Stimulated activated CD4-positive, alpha-beta T cell treated with anti-CD3 and anti-CD28 coated beads, Interleukin-1b, Interleukin-23, amount 100 ng/mL, for 1 hour (primary cell): ENCODE data around the gene EVA1A.
"Not testable (repeated sequence)": the region's sequence is repeated elsewhere in the genome, so short reads cannot be mapped to it uniquely, and the experiment has no call there.

Experiments
- DNase-seq, 2 donors: peaks; one replicate each; pipeline ENCODE4 v3.0.0-alpha.2; 2020; ENCODE audit warnings: low read depth in 2 of 2

Gene EVA1A

DNA sequence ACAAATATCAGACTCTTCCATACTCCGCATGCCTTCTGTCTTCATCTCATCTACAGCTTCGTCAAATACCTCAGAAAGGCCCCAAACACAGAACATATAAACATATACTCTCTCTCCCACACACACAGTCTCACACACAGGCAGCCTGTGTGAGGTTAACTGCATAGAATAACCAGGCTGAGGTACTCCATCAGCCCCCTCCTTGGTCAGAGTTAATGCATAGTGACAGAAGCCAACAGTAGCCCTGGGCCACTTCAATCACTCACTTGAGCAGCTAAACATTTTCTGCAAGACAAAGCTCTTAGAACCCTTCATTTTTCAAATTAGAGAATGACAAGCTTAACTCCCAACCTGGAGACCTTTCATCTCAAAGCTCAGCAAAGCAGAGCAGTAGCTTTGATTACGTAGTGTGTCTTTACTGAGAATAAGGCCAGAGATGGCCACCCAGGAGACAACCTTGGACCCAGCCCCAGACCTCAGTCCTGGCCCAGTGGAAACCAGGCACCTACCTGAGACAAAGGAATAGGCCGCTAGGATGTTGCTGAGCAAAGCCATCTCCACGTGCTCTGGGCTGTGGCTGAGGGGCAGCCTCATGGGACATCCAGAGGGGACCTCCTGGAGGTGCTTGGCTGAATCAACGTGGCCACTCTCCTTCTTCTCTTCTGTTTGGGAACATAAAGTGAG, 43.0 kb downstream of the EVA1A start:
- DNase-seq, result no peak

DNA sequence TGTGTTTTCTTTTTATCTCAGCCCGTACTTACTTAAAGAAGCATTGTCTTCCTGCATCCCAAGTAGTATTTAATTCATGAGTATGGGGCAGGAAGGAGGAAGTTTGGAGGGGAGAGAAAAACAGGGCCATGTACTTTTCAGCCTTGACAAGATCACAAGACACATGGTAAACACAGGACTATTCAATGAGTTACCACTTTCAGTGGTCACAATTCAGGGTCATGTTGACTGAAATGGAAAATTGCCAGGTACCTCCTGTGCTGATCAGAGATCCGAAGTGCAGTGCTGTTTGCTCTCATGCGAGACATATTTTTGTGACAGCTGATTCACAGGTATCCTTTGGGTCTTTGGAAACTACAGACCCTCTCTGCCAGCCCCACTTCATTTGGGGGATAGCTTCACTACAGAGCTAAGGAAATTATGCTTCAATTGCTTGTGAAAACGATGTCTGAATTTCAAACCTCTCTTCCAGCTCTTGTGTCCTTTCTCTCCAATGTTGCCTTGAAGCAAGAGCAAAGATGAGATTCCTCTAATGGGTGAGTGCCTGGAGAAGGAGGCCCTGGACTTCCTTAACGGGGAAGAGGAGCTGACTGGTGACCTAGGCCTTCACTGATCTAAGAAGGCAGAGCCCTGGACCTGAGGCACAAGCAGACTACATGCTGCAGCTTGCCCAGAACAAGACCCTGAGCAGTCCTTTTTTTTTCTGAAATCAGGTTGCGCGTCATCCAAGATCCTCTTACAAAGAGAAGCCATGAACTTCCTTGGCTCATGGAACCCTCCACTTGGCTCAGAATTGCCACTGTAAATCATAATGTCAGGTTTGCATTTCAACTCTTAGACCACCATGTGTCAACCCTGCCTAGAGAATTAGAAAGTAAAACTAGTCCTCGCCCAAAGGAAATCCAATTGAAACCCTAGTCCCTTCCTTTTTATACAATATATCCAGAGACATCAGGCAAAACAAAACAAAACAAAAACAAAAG, 44.1 kb downstream of the EVA1A start:
- DNase-seq, result no peak

DNA sequence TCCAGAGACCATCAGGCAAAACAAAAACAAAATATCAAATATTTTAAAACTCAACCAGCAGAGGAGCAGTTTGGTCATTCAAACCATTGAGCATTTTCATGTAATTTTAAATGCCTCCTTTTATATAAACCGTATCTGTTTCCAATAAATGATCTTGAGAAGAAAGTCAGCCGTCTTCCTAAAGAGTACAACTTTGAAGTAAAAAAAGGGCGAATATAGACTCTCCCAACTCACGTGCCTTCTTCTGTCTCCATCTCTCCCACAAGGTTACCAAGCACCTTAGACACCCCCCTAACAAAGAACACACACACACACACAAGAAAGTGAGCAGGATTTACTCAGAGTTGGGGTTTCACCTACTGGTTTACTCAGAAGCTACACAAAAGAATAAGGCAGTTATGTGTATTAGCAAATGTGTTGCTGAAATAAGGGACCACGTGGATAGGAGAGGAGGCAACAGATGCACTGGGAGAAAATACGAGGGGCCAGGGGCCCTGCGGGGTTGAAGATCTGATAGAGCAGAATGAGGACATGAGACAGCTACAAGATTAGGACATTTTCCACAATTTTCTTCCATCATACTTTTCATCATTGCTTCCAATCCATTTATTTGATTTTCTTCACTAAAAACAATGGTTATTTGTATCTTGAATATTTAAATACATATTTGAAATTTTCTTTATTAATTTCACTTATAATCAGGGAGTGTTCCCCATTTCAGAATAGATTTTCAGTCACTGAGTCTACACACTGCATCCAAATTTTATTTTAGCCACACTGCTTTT, 45.0 kb downstream of the EVA1A start:
- no peak for DNase-seq

DNA sequence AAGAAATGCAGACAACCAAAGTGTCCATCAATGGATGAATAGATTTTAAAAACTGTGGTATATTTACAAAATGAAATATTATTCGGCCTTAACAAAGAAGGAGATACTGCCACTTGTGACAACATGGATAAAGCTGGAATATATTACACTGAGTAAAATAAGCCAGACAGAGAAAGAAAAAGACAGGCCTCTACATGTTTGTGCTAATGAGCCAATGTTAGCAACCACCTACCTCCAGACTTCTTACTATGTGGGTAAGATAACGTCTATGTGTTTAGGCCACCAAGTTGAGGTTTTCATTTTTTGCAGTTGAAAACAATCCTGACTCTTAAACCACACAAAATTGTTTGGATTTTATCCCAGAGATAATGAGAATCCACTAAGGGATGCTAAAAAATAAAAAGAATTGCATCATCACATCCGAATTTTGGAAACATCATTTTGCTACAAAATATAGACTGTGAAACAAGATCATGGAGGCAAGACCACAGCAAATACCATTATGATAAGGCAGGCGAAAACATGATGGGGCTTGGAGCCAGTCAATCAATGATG, 47.0 kb downstream of the EVA1A start:
- no peak for DNase-seq

DNA sequence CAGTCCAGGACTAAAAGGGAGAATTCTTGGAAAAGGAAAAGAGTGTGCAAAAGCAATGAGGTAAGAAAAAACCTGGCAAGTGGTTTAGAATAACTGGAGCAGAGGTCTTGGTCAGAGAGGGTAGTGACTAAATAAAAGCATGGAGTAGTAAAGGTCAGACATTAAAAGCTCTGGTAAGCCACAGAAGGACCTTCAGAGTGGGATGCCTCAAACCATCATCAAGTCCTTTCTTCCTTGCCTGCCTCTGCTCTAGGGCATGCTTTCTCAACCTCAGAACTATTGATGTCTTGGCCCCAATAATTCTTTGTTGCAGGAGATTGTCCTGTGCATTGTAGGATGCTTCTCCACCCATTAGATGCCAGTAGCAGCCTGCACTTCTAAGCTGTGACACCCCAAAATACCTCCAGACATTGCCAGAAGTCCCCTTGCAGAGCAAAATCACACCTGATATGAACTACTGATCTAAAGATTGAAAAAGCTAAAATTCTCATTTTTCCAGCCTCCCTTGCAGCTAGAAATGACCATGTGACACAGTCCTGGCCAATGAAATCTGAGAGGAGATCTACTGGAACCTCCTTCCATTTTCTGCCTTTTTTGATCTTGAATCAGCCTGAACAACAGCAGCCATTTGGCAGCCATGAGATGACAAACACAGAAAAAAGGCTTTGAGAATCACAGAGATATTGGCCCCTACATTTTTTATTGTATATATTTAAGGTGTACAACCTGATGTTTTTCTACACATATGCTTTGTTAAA, 48.1 kb downstream of the EVA1A start:
- no peak for DNase-seq

DNA sequence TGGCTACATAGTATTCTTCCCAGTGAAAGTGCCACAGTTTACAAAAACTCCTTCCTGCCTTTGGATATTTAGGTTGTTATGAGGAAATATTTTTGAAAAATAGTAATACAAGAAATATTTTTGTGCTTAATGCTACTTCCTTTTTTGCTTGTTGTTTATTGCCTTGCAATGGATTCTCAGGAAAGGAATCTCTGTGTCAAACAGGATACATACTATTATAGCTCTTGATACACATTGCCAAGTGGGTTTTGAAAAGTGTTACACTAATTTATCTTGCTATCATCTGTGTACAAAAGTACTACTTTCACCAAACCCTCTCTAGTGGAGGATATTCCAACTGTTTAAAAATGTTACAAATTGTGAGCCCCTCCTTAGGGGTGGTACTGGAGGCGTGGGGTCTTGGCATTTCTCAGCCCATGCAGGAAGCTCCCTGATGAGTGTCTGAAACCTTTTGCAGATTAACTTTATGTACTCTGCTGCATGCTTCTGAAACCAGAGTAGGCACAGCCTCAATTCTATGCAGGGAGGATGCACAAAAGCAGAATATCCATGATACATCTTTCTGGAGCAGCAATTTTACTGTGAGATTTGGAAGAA, 54.5 kb downstream of the EVA1A start:
- DNase-seq, result no peak

DNA sequence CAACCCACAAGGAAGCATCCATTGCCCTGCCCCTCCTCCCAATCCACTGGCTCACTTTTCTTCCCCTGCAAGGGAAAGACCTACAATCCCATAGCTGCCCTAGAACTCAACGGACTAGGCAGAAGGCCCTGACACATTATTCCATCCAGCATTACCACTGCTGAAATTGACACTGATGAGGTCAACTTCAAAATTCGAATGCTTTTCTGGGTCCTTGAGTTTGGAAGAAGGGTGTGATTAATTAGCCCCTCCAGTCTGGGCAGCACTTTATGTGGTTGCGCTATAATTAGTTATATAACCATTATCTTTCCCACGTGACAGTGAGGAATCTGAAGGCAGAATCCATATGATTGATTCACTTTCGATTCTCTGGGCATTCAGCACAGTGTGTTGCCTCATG, 55.7 kb downstream of the EVA1A start:
- no peak for DNase-seq

DNA sequence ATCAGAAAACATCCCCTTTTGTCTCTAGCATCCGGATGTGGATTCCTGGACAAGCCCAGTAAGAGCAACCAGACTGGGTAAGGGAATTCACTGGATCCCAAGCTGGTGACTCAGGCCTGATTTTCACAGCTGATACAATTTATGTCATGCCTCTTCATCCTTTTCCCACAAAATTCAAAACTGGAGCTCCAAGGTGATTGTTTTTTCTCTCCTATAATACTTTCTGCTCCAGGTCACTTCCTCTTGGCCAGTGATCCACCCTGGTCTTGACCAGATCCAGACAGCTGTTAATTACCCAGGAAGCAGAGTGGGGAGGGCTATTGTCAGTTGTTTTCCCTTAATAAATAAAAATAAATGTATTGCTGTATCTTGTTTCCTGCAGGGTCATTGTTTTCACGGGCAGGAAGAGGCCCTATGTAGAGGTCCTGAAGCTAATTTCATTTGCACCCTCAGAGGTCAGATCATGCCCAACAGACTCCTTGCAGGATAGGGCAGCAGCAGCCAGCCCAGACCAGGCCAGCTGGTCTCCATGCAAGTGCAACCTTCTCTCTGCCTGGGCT, 57.6 kb downstream of the EVA1A start:
- no peak for DNase-seq

DNA sequence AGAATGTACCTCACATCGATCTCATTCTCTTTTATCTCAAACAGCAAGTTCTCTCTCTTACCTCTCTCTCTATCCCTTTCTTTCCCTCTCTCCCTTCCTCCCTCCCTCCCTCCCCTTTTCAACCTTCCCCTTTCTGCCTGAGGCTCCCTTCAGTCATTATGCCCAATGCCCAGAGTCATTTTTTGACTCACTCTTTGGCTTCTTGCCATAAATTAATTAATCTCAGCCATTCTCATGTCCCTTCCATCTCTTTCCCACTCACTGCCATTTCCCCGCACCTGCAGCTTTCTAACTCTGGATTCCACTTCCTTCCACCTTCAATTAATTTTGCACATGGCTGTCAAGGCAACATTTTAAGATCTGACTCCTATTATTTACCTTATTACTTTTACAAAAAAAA, 60.1 kb downstream of the EVA1A start:
- no peak for DNase-seq

DNA sequence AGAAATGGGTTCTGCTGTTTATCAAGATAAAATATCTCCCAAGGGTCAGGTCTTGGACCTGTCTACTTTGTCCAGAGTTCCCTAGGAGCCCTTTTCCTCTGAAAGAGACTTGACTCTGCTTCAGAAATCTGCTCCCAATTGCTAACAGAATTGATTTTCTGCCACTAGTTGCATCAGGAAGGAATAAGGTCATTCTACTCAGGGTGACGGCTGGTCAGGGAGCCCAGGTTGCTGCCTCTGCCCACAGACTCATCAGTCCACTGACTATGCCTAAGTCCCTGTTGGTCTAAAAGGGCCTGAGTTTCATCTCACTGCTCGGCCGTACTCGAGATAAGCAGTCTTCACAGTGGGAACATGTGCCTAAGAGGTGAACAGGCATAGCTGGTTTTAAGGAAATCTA, 61.2 kb downstream of the EVA1A start:
- no peak for DNase-seq

DNA sequence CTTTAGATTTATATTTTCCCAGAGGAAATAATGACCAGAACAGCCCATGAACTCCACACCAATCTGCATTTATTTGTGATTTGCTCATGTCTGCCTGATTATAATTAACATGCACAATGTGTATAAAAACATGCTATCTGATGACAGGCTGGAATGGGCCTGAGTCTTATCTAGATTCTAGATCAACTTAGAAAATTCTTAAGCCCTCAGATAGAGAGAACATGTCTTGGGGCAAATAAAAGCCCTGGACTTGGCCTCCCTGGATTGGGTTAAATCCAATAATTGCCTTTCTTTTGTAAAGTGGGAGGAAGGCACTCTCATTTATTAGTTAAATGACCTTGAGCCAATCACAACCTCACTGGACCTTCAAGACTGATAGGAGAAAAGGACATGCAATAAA, 61.8 kb downstream of the EVA1A start:
- no peak for DNase-seq

DNA sequence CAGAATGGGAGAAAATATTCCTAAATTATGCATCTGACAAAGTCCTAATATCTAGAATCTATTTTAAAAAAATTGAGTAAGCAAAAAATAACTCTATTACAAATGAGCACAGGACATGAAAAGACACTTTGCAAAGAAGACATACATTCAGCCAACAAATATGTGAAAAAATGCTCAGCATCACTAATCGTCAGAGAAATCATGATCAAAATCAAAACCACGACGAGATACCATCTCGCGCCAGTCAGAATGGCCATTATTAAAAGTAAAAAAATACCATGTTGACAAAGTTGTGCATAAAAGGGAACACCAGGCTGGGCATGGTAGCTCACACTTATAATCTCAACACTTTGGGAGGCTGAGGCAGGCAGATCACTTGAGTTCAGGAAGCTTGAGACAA, 63.5 kb downstream of the EVA1A start:
- no peak for DNase-seq

DNA sequence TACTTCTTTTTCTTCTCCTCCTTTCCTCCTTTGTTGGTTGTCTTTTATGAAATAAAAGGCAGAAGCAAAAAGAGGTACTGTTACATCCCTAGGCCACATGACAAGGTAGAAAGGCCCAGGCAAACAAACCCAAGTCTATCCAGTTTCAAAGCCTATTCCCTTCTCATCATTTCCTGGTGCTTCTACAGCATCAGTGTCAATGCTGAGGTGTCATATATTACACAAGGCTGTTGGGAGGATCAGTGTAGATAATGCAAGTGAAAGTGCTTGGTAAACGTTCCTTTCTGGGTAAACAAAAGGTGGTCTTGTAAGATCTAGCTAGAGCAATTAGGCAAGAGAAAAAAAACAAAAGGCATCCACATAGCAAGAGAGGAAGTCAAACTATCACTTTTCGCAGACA, 64.9 kb downstream of the EVA1A start:
- DNase-seq, result no peak

DNA sequence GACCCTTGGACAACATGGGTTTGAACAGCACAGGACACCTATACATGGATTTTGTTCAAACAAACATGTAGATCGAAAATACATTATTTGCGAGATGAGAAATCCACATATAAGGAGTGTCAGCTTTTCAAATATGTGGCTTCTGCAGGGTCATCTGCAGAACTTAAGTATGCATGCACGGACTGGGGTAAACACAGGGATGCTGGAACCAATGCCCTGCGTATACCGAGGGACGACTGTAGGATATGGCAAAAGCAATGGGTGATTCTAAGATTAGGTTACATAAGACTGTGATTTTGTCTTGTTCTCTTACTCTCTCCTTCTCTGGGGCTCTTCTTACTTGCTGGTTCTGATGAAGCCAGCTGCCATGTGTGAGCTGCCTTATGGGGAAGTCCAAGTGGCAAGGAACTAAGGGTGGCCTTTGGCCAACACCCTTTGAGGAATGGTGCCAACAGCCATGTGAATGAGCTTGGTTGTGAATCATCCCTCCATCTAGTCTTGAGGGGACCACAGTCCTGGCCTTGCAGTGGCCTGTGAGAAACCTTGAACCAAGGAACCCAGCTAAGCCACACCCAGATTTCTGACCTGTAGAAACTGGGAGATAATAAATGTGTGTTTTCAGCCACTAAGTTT, 66.5 kb downstream of the EVA1A start:
- no peak for DNase-seq

DNA sequence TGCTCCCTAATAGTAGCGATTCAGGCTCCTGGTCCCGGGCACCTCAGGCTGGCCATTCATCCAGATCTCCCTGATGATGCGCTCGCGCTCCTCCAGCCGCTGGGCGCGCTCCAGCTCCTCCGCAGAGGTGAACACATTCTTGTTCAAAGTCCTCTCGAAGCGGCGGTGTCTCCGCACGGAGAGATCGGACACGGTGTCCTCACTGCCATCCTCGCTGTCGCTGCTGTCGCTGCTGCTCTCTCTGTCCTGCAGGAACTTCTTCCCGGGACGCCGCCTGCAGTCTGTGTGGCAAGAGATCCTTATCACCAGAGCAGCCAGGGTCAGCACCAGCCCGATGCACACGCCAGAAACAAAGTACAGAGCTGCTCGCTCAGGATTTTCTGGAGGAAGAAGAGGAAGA, 67.5 kb downstream of the EVA1A start:
- no peak for DNase-seq

DNA sequence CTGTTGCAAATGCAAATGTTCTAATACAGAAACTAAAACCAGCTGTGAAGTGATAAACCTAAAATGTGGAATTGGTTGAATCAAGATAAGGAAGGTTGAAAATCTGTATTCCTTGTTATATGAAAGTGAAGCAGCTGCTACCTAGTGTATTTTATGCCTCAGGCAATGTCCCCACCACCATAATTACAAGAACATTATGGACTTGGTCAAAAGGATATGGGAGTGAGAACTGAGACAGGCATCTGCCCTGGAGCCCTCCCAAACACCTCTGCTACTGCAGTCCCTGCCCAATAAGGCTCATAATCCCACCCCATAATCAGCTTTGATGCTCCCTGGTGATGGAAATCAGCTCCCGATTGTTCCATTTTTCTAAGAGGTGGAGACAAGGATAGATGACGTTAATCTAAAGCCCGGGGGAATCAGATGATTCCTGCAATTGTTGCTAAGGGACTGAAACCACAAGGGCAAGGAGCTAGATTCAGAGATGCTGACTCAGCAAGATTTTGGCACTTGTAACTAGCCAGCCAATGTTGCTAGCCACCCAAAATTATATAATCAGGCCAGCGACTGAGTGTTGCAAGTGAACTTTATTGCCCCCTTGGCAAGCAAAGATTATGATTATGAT, 69.5 kb downstream of the EVA1A start:
- no peak for DNase-seq

DNA sequence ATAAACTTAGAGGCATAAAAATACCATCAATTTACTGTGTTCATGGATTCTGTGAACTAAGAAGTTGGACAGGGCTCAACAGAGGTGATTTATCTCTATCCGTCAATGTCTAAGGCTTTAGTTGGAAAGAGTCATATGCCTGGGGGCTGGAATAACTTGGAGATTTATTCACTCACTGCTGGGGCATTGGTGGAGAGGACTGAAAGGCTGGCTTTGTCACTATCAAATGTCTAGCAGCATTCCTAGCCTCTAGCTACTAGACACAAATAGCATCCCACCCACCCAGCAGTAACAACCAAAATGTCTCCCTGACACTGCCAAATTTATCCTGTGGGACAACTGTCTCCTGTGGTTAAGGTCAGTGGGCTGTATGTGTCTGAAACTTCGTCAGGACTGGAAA, 71.0 kb downstream of the EVA1A start:
- no peak for DNase-seq

DNA sequence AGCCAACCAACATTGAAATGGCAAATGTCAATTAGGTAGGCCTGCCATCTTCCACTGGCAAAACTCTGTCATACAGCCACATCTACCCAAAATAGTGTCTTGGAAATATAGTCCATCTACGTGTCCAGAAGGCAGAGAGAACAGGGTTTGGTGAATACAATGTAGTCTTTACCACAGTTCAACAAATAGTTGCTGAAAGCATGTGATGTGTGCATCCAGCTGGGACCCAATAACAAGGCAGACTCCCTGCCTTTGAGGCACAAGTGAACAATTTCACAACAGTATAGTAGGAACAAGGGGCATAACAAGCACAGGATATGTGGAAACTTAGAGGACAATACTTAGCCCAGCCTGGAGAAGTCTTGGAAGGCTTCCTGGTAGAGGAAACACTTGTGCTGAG, 72.6 kb downstream of the EVA1A start:
- no peak for DNase-seq

DNA sequence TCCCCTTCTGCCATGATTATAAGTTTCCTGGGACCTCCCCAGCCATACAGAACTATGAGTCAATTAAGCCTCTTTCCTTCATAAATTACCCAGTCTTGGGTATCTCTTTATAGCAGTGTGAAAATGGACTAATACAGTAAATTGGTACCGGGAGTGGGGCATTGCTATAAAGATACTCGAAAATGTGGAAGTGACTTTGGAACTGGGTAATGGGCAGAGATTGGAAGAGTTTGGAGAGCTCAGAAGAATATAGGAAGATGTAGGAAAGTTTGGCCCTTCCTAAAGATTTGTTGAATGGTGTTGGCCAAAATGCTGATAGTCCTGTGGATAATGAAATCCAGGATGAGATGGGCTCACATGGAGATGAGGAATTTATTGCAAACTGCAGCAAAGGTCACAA, 74.0 kb downstream of the EVA1A start:
- not testable (repeated sequence) for DNase-seq

DNA sequence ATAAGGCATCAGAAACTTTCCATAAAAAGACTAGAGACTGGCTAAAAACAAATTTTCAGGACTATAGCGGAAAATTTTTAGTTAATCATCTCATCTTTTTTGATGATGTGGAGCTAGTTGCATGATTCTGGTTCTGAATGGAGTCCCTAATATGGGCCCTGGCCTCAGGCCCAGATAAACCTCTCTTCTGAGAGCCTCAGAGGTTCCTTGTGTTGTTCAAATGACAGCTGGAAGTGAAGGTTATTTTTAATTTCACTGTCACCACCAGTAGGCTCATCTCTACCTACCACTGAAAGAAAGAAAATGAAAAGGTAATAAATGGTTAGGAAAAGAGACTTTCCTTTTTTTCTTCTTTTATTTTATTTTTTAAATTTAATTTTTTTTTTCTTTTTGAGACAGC, 75.9 kb downstream of the EVA1A start:
- no peak for DNase-seq
